Stomach (tissue), 9 donors: ENCODE data around the gene UBB. TPM values are rescaled to one million over a fixed set of nuclear protein-coding genes. Genes with fewer than 3 reads are reported as not detected.

Source experiments
- DNase-seq, 2 donors: peaks; one replicate each; pipeline versions ENCODE4 v3.0.0 to v3.0.0-alpha.2; 2013 to 2019
- H3K27ac ChIP-seq, 5 donors: fragments of 200-600 bp in 4 of 5; sonication (generic) in 4 of 5; one replicate each; pipeline ENCODE4 v1.5.1; 2013 to 2019; ENCODE audit warnings: mild to moderate bottlenecking in 1 of 5, moderate library complexity in 1 of 5
- H3K27me3 ChIP-seq, 3 donors: fragments of 200-600 bp; sonication (generic); one replicate each; pipeline ENCODE4 v1.5.1; 2017 to 2019; ENCODE audit warnings: mixed run types in 1 of 3
- H3K36me3 ChIP-seq, 4 donors: fragments of 200-600 bp; sonication (generic); 1 replicate in 3 of 4; 2 replicates in 1 of 4; pipeline ENCODE4 v1.5.1; 2016 to 2019
- H3K4me1 ChIP-seq, 4 donors: fragments of 200-600 bp; sonication (generic); one replicate each; pipeline ENCODE4 v1.5.1; 2016 to 2019
- H3K4me3 ChIP-seq, 4 donors: fragments of 200-600 bp; sonication (generic) in 3 of 4; one replicate each; pipeline ENCODE4 v1.5.1; 2016 to 2019; ENCODE audit warnings: mild to moderate bottlenecking in 1 of 4
- H3K9me3 ChIP-seq, 4 donors: fragments of 200-600 bp; sonication (generic); one replicate each; pipeline ENCODE4 v1.5.1; 2016 to 2019
- CTCF ChIP-seq, 7 experiments: fragments of 450-650 bp in 4 of 7; fragments of 200-600 bp in 3 of 7; sonication (generic) in 3 of 7; IDR thresholded peaks; one replicate each; pipeline ENCODE4 v1.5.1; 2016 to 2019; ENCODE audit warnings: antibody characterized with exemption in 7 of 7, control low read depth in 2 of 7, mild to moderate bottlenecking in 1 of 7
- EP300 ChIP-seq: sonication (generic); formaldehyde crosslinking; IDR thresholded peaks from one replicate; pipeline ENCODE4 v1.6.1; 2017; ENCODE audit warnings: antibody characterized with exemption
- POLR2A ChIP-seq, 4 donors: fragments of 450-650 bp; IDR thresholded peaks; one replicate each; pipeline ENCODE4 v1.6.1; 2016; ENCODE audit warnings: antibody characterized with exemption in 4 of 4, control low read depth in 2 of 4, mild to moderate bottlenecking in 1 of 4, moderate library complexity in 1 of 4
- POLR2AphosphoS5 ChIP-seq, 3 donors: sonication (generic); formaldehyde crosslinking; IDR thresholded peaks; one replicate each; pipeline ENCODE4 v1.6.1; 2016; ENCODE audit warnings: antibody characterized with exemption in 3 of 3
- WGBS, 5 donors: extraction: QIAGEN DNeasy Blood & Tissue Kit in 3 of 5; methylation state at CpG; one replicate each; pipeline versions ENCODE4 v1.1.5 to v1.1.7; 2013 to 2018; 5-methylcytosine and 5-hydroxymethylcytosine counted together
- intact Hi-C: fragments of 100-400 bp; cut with DNase I; formaldehyde crosslinking; loops from one replicate; pipeline ENCODE4 v1.15.1; 2023; ENCODE audit warnings: low total_unique reads
- polyA plus RNA-seq, 3 donors: library from polyadenylated mRNA; stranded (reverse); fragments of 200-250 nt; gene quantifications; one replicate each; pipeline ENCODE4 v1.2.3, GENCODE V29; 2013
- total RNA-seq, 5 donors: library from RNA; depleted of rRNA; stranded (reverse); fragments of >200 nt; gene quantifications; one replicate each; pipeline versions ENCODE4 v1.1.0 to v1.2.3, GENCODE V29; 2014 to 2016
- donor health status: healthy with polysubstance abuse.
- donor health status: Bipolar disorder and iron deficiency.
- donor health status: healthy.

The UBB gene
- total and polyA plus RNA-seq, 8 donors, result 621 to 2,679 (median 919) TPM

- Histone ChIP-seq H3K27me3 (no peaks in the 10 kb centered on the region), H3K27ac (peak overlapping the region in 2 of 5 donors; percentile 61 to 62), H3K4me1 (peaks cover 4 to 13% (median 6%) of the 10 kb centered on the region in 4 donors), H3K36me3 (peaks cover 2 to 29% (median 25%) of the 10 kb centered on the region in 4 donors), H3K9me3 (no peaks in the 10 kb centered on the region), H3K4me3 (no peak overlapping the region)
- 25 to 81% (median 52%) methylated on average over 1 of the region's 1 CpG for WGBS, 5 donors
- intact Hi-C loops, result no loop called here
- no peak for TF ChIP-seq EP300
- TF ChIP-seq CTCF (IDR thresholded peaks at IDR 0.05), result no peak
- TF ChIP-seq POLR2A (IDR thresholded peaks at IDR 0.05), result no peak
- no peak for TF ChIP-seq POLR2AphosphoS5 (IDR thresholded peaks at IDR 0.05)
- DNase-seq, result no peak
Measured at GRCh38 chr17:16339959-16340358, 40.9 kb upstream of the UBB start.

DNA sequence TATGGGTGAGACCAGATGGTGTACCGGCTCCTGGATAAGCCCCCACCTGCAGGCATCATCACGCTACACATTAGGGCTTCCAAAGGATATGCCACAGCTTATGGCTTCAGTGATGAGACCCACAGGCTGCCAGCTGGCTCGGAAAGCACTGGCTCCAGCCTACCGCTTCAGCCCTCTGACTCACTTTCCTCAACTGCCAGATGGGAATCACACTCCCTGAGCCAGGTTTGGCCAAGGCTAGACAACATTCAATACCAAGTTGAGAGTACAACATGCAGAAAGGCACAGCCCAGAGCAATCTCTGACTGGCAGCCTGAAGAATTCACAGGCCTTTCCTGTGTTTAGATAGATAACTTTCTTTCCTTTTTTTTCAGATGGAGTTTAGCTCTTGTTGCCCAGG lies 37.9 kb upstream of the UBB start:
- intact Hi-C loops, result no loop called here
- 90 to 95% (median 92%) methylated on average over 4 of the region's 4 CpGs for WGBS, 5 donors
- Histone ChIP-seq H3K27me3 (no peaks in the 10 kb centered on the region), H3K9me3 (no peaks in the 10 kb centered on the region), H3K4me3 (no peak overlapping the region), H3K4me1 (peaks cover 4 to 13% (median 6%) of the 10 kb centered on the region in 4 donors), H3K27ac (no peak overlapping the region), H3K36me3 (peaks cover 3 to 57% (median 43%) of the 10 kb centered on the region in 4 donors)
- DNase-seq, result no peak
- TF ChIP-seq EP300 (no peak), POLR2A (IDR thresholded peaks at IDR 0.05) (no peak), POLR2AphosphoS5 (IDR thresholded peaks at IDR 0.05) (no peak), CTCF (IDR thresholded peaks at IDR 0.05) (no peak)

GRCh38 chr17:16343569-16343968 lies 37.3 kb upstream of the UBB start:
- intact Hi-C loops, result no loop called here
- peaks cover 4 to 13% (median 6%) of the 10 kb centered on the region in 4 donors for H3K4me1 ChIP-seq

GRCh38 chr17:16345565-16345964 lies 35.3 kb upstream of the UBB start:
- Histone ChIP-seq H3K36me3 (peaks cover 9 to 76% (median 62%) of the 10 kb centered on the region in 4 donors), H3K27me3 (no peaks in the 10 kb centered on the region), H3K9me3 (no peaks in the 10 kb centered on the region), H3K4me3 (no peak overlapping the region), H3K27ac (no peak overlapping the region), H3K4me1 (peaks cover 4 to 11% (median 6%) of the 10 kb centered on the region in 4 donors)
- 81 to 87% (median 85%) methylated on average over 5 of the region's 5 CpGs for WGBS, 5 donors
- intact Hi-C loops, result no loop called here
- TF ChIP-seq POLR2A (IDR thresholded peaks at IDR 0.05) (no peak), EP300 (no peak), POLR2AphosphoS5 (IDR thresholded peaks at IDR 0.05) (no peak), CTCF (IDR thresholded peaks at IDR 0.05) (no peak)
- DNase-seq, result no peak

More at GRCh38 chr17:16343569-16343968, 37.3 kb upstream of the UBB start:
- H3K36me3 ChIP-seq, result peaks cover 9 to 63% (median 49%) of the 10 kb centered on the region in 4 donors
- no peak overlapping the region for H3K4me3 ChIP-seq
- H3K27ac ChIP-seq, result no peak overlapping the region
- 95 to 98% (median 98%) methylated on average over 3 of the region's 3 CpGs for WGBS, 5 donors
- TF ChIP-seq CTCF (IDR thresholded peaks at IDR 0.05) (no peak), POLR2AphosphoS5 (IDR thresholded peaks at IDR 0.05) (no peak), POLR2A (IDR thresholded peaks at IDR 0.05) (no peak), EP300 (no peak)
- no peak for DNase-seq
- no peaks in the 10 kb centered on the region for H3K9me3 ChIP-seq
- H3K27me3 ChIP-seq, result no peaks in the 10 kb centered on the region
